Loucy (cell line): ENCODE data around the gene TBC1D2.

Experiments
- H2AFZ ChIP-seq: fragments of 200-600 bp; sonication (generic); 2 replicates; pipeline ENCODE4 v1.6.0; 2016; ENCODE audit warnings: antibody characterized with exemption, mild to moderate bottlenecking, low read length, moderate library complexity
- H3F3A ChIP-seq: fragments of 200-600 bp; 2 replicates; pipeline ENCODE4 v1.6.0; 2016; ENCODE audit warnings: antibody characterized with exemption, low read depth, mild to moderate bottlenecking
- H3K27me3 ChIP-seq: fragments of 200-600 bp; sonication (generic); 2 replicates; pipeline ENCODE4 v1.6.1; 2014; ENCODE audit warnings: low read length, mild to moderate bottlenecking; ENCODE audit not compliant: insufficient read depth, poor library complexity, severe bottlenecking
- H3K36me3 ChIP-seq: fragments of 200-600 bp; sonication (generic); 2 replicates; pipeline ENCODE4 v1.6.1; 2016; ENCODE audit warnings: low read length; ENCODE audit not compliant: insufficient read depth
- H3K4me1 ChIP-seq: fragments of 200-600 bp; sonication (generic); 2 replicates; pipeline ENCODE4 v1.5.1; 2014; ENCODE audit warnings: low read length, mild to moderate bottlenecking; ENCODE audit not compliant: insufficient read depth, poor library complexity, severe bottlenecking
- H3K4me2 ChIP-seq: fragments of 200-600 bp; sonication (generic); 2 replicates; pipeline ENCODE4 v1.6.0; 2014; ENCODE audit warnings: antibody characterized with exemption, low read length, low read depth, mild to moderate bottlenecking; ENCODE audit not compliant: poor library complexity, severe bottlenecking
- H3K4me3 ChIP-seq: fragments of 200-600 bp; sonication (generic); 2 replicates; pipeline ENCODE4 v1.5.1; 2014; ENCODE audit warnings: low read length, mild to moderate bottlenecking, mixed read lengths; ENCODE audit not compliant: poor library complexity, severe bottlenecking
- H3K79me2 ChIP-seq: fragments of 200-600 bp; sonication (generic); 2 replicates; pipeline ENCODE4 v1.6.1; 2014; ENCODE audit warnings: low read length; ENCODE audit not compliant: insufficient read depth
- H3K9ac ChIP-seq: fragments of 200-600 bp; sonication (generic); 2 replicates; pipeline ENCODE4 v1.6.0; 2014; ENCODE audit warnings: mild to moderate bottlenecking, low read depth, low read length, moderate library complexity; ENCODE audit not compliant: poor library complexity, severe bottlenecking
- H3K9me2 ChIP-seq: fragments of 200-600 bp; sonication (generic); replicated peaks from 2 replicates; pipeline ENCODE4 v1.6.1; 2016; ENCODE audit warnings: low read depth, low read length, mixed read lengths
- H3K9me3 ChIP-seq: fragments of 200-600 bp; sonication (generic); 2 replicates; pipeline ENCODE4 v1.6.1; 2014; ENCODE audit warnings: mild to moderate bottlenecking, antibody characterized with exemption, low read length, low read depth; ENCODE audit not compliant: insufficient read depth
- H4K20me1 ChIP-seq: fragments of 200-600 bp; sonication (generic); 2 replicates; pipeline ENCODE4 v1.6.0; 2014; ENCODE audit warnings: antibody characterized with exemption, low read length, mild to moderate bottlenecking; ENCODE audit not compliant: insufficient read depth, poor library complexity, severe bottlenecking
- EZH2phosphoT487 ChIP-seq: fragments of 200-600 bp; IDR thresholded peaks from 2 replicates; pipeline ENCODE4 v1.6.1; 2018; ENCODE audit warnings: antibody characterized with exemption, mild to moderate bottlenecking, moderate library complexity, borderline replicate concordance
- TF ChIP-seq, protein P1 (sequence below): fragments of 200-600 bp; sonication (generic); conservative IDR thresholded peaks from 2 replicates; pipeline ENCODE4 v1.5.1; 2014; ENCODE audit warnings: mild to moderate bottlenecking, antibody characterized with exemption, low read length

The TBC1D2 gene

GRCh38 chr9:98159301-98159700 is 96.1 kb downstream of the TBC1D2 start:
- H3K79me2 ChIP-seq: no peaks in the 10 kb centered on the region
- no peak overlapping the region for H2AFZ ChIP-seq
- no peaks in the 10 kb centered on the region for H3F3A ChIP-seq
- TF ChIP-seq EZH2phosphoT487: no peak
- TF ChIP-seq, protein P1, sequence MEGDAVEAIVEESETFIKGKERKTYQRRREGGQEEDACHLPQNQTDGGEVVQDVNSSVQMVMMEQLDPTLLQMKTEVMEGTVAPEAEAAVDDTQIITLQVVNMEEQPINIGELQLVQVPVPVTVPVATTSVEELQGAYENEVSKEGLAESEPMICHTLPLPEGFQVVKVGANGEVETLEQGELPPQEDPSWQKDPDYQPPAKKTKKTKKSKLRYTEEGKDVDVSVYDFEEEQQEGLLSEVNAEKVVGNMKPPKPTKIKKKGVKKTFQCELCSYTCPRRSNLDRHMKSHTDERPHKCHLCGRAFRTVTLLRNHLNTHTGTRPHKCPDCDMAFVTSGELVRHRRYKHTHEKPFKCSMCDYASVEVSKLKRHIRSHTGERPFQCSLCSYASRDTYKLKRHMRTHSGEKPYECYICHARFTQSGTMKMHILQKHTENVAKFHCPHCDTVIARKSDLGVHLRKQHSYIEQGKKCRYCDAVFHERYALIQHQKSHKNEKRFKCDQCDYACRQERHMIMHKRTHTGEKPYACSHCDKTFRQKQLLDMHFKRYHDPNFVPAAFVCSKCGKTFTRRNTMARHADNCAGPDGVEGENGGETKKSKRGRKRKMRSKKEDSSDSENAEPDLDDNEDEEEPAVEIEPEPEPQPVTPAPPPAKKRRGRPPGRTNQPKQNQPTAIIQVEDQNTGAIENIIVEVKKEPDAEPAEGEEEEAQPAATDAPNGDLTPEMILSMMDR: no peak
- H3K4me2 ChIP-seq: no peak overlapping the region
- no peaks in the 10 kb centered on the region for H3K36me3 ChIP-seq
- no peaks in the 10 kb centered on the region for H3K9me2 ChIP-seq
- H3K4me3 ChIP-seq: no peak overlapping the region
- no peaks in the 10 kb centered on the region for H3K27me3 ChIP-seq
- no peaks in the 10 kb centered on the region for H4K20me1 ChIP-seq
- no peak overlapping the region for H3K9ac ChIP-seq
- no peaks in the 10 kb centered on the region for H3K9me3 ChIP-seq
- no peaks in the 10 kb centered on the region for H3K4me1 ChIP-seq

DNA sequence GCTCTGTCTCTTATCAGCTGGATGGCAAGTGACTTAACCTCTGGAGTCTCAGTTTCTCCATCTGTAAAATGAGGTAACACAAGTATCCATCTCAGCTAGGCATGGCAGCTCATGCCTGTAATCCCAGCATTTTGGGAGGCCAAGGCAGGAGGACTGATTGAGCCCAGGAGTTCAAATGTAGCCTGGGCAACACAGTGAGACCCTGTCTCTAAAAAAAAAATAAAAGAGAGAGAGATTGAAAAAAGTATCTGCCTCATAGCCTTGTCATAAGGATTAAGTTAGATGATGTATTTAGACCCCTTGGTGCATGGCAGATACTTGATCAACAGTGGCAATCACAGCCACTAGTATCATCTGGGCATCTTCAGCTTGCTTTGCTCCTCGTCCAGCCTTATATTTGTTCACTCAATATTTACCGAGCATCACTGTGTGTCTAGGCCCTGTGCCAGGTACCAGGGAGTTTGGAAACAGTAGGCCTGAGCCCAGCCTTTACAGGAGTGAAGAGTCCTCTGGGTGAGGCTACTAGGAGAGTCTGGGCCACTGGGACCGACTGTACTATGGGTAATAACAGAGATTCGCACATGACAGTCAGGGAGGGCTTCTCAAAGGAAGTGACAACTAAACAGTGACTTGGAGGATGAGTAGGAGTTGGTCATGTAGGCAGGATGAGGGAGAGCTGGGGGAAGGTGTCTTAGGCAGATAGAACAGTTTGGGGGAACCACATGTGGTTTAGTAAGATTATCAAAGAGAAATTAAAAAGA is 97.2 kb downstream of the TBC1D2 start:
- Histone ChIP-seq H3K9me3 (no peaks in the 10 kb centered on the region), H4K20me1 (no peaks in the 10 kb centered on the region), H3K9ac (no peak overlapping the region), H3F3A (0 out of 2 replicates have a peak, but pooled peaks cover 3% of the 10 kb centered on the region), H3K27me3 (no peaks in the 10 kb centered on the region), H3K4me2 (no peak overlapping the region), H3K4me3 (no peak overlapping the region), H3K4me1 (no peaks in the 10 kb centered on the region), H3K79me2 (no peaks in the 10 kb centered on the region), H3K36me3 (no peaks in the 10 kb centered on the region), H3K9me2 (no peaks in the 10 kb centered on the region), H2AFZ (no peak overlapping the region)
- TF ChIP-seq EZH2phosphoT487: no peak

DNA sequence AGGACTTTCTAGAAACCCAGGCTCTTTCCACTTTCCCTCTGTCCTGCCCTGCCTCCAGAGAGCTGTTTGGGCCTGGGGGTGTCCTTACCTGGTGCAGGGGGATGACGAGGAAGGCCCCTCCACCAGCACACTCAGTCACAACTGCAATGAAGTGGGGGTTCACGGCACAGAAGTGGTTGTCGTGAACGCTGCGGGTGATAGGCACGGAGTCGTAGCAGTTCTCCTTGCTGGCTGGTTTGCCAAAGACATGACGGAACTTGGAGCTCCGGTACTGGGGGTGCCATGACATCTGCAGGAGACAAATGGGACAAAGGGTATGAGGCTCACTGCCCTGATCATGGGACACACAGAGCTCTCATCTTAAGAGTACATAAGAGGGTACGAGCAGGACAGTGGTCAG is 98.1 kb downstream of the TBC1D2 start:
- Histone ChIP-seq H3F3A (0 out of 2 replicates have a peak, but pooled peaks cover 3% of the 10 kb centered on the region), H3K4me3 (no peak overlapping the region), H3K9ac (no peak overlapping the region), H3K9me3 (no peaks in the 10 kb centered on the region), H3K36me3 (no peaks in the 10 kb centered on the region), H3K4me1 (no peaks in the 10 kb centered on the region), H3K27me3 (no peaks in the 10 kb centered on the region), H2AFZ (no peak overlapping the region), H3K79me2 (no peaks in the 10 kb centered on the region), H3K4me2 (no peak overlapping the region), H4K20me1 (no peaks in the 10 kb centered on the region), H3K9me2 (no peaks in the 10 kb centered on the region)
- TF ChIP-seq EZH2phosphoT487: no peak
- TF ChIP-seq, protein P1: no peak

DNA sequence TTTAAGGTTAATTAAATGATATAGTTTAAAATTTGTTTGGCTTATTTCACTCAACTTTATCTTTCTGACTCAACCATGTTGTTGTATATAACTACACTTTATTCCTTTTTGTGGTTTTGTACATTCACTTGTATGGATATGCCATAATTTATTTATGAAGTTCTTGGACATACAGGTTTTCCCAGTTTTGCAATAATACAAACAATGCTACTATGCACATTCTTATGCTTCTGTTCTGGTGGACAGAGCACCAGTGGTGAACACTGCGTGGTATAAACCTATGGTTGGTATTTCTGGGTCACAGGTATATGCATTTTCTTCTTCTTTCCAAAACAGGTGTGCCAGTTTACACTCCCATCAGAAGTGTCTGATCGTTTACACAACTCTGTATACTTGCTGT is 100.8 kb downstream of the TBC1D2 start:
- Histone ChIP-seq H3K36me3 (no peaks in the 10 kb centered on the region), H3K9me2 (no peaks in the 10 kb centered on the region), H3F3A (0 out of 2 replicates have a peak, but pooled peaks cover 3% of the 10 kb centered on the region), H3K27me3 (no peaks in the 10 kb centered on the region), H3K9me3 (no peaks in the 10 kb centered on the region), H3K4me2 (no peak overlapping the region), H3K9ac (no peak overlapping the region), H3K4me3 (no peak overlapping the region), H2AFZ (no peak overlapping the region), H3K4me1 (no peaks in the 10 kb centered on the region), H4K20me1 (no peaks in the 10 kb centered on the region), H3K79me2 (no peaks in the 10 kb centered on the region)
- TF ChIP-seq EZH2phosphoT487: no peak
- TF ChIP-seq, protein P1: no peak
